HepG2 (cell line): ENCODE data around the gene MB. TPM values are rescaled to one million over a fixed set of nuclear protein-coding genes. Genes with fewer than 3 reads are reported as not detected.
A peak's percentile ranks its signal among the peaks of the same experiment; 100 is the strongest.

ENCODE experiments used
- ATAC-seq: fragments of 200-7000 bp; cut with Tn5 transposase; 3 replicates; pipeline ENCODE4 v1.9.1; 2020; ENCODE audit warnings: mild to moderate bottlenecking, moderate library complexity
- BruUV-seq: library from RNA; stranded (reverse); fragments of 400-500 nt; replicated peaks from 2 replicates; lab custom pipeline; 2021; lab: Mats Ljungman, UMichigan
- CTCF ChIA-PET: fragments of 300-600 bp; formaldehyde crosslinking; extraction: SDS; loops from one replicate; lab custom pipeline; 2021; ENCODE audit warnings: low total read pairs, inconsistent platforms, low intra/inter-chr PET ratio; lab: Yijun Ruan, JAX
- POLR2A ChIA-PET: fragments of 350-600 bp; sonication (Branson Sonifier 250); formaldehyde crosslinking; loops from one replicate; lab custom pipeline; 2020; ENCODE audit warnings: antibody characterized with exemption, inconsistent platforms; lab: Yijun Ruan, JAX
- DNase-seq: peaks from one replicate; pipeline ENCODE4 v3.0.0-alpha.2; 2015; ENCODE audit warnings: low spot score
- FAIRE-seq: peaks from 3 replicates; lab custom pipeline; 2011; peaks lifted over from hg19 to GRCh38; lab: Jason Lieb, UNC
- H2AFZ ChIP-seq: one replicate; pipeline ENCODE4 v1.6.1; 2011; ENCODE audit warnings: low read length, inconsistent platforms
- H3K27ac ChIP-seq: fragments of 300-600 bp; 3 replicates; pipeline ENCODE4 v1.8.0; 2011; ENCODE audit warnings: mixed run types, mild to moderate bottlenecking, mixed read lengths, low read length, inconsistent platforms; ENCODE audit not compliant: insufficient read depth; ENCODE audit errors: extremely low read length
- H3K27me3 ChIP-seq, 2 experiments: fragments of 200-600 bp in 1 of 2; 2 replicates in 1 of 2; 3 replicates in 1 of 2; pipeline versions ENCODE4 v1.6.0 to v1.8.0; 2011; ENCODE audit warnings: low read length in 2 of 2, mild to moderate bottlenecking in 2 of 2, moderate library complexity in 2 of 2, inconsistent platforms in 1 of 2; ENCODE audit not compliant: insufficient read depth in 2 of 2, control insufficient read depth in 1 of 2
- H3K36me3 ChIP-seq, 2 experiments: fragments of 200-600 bp in 1 of 2; replicated peaks in 1 of 2; 2 replicates in 1 of 2; 3 replicates in 1 of 2; pipeline versions ENCODE4 v1.5.1 to v1.8.0; 2011; ENCODE audit warnings: low read length in 2 of 2, inconsistent platforms in 1 of 2; ENCODE audit not compliant: insufficient read depth in 2 of 2, control insufficient read depth in 1 of 2
- H3K4me1 ChIP-seq: 2 replicates; pipeline ENCODE4 v1.5.1; 2012; ENCODE audit warnings: low read length, inconsistent platforms; ENCODE audit not compliant: insufficient read depth
- H3K4me2 ChIP-seq: 2 replicates; pipeline ENCODE4 v1.6.0; 2011; ENCODE audit warnings: low read depth, low read length, inconsistent platforms
- H3K4me3 ChIP-seq, 3 experiments: fragments of 200-600 bp in 1 of 3; sonication (generic), shearing (Covaris generic) in 1 of 3; replicated peaks in 1 of 3; 2 replicates each; pipeline ENCODE4 v1.5.1; 2011 to 2016; ENCODE audit warnings: low read length in 3 of 3, inconsistent platforms in 2 of 3, low read depth in 2 of 3, mild to moderate bottlenecking in 2 of 3, control low read depth in 1 of 3, mixed read lengths in 1 of 3; ENCODE audit not compliant: insufficient read depth in 1 of 3
- H3K79me2 ChIP-seq: one replicate; pipeline ENCODE4 v1.6.1; 2011; ENCODE audit warnings: low read length, inconsistent platforms; ENCODE audit not compliant: insufficient read depth
- H3K9ac ChIP-seq: 2 replicates; pipeline ENCODE4 v1.6.0; 2011; ENCODE audit warnings: mild to moderate bottlenecking, low read depth, low read length, inconsistent platforms; ENCODE audit not compliant: insufficient read depth
- H3K9me3 ChIP-seq: 2 replicates; pipeline ENCODE4 v1.5.1; 2012; ENCODE audit warnings: mild to moderate bottlenecking, low read length
- H4K20me1 ChIP-seq: 2 replicates; pipeline ENCODE4 v1.6.0; 2011; ENCODE audit warnings: inconsistent platforms, mild to moderate bottlenecking, low read length, moderate library complexity; ENCODE audit not compliant: insufficient read depth
- ERF ChIP-seq: IDR thresholded peaks from 2 replicates; pipeline ENCODE4 v1.6.1; 2018; ENCODE audit warnings: missing biosample characterization, missing genetic modification reagents
- KIAA2018 ChIP-seq: sonication (generic); formaldehyde crosslinking; IDR thresholded peaks from 2 replicates; pipeline ENCODE4 v1.5.0; 2020; ENCODE audit warnings: mild to moderate bottlenecking, missing genetic modification reagents, borderline replicate concordance
- NONO ChIP-seq, 2 experiments: fragments of 450-650 bp in 1 of 2; sonication (generic) in 1 of 2; formaldehyde crosslinking in 1 of 2; IDR thresholded peaks in 1 of 2; conservative IDR thresholded peaks in 1 of 2; 2 replicates each; pipeline versions ENCODE4 v1.6.1 to v1.8.0; 2017 to 2022; ENCODE audit warnings: mild to moderate bottlenecking in 1 of 2, missing genetic modification reagents in 1 of 2, moderate library complexity in 1 of 2
- PCBP2 ChIP-seq: fragments of 200-400 bp; formaldehyde crosslinking; optimal IDR thresholded peaks from 2 replicates; pipeline ENCODE3; 2018; ENCODE audit warnings: low read length, low read depth; ENCODE audit not compliant: poor library complexity, severe bottlenecking
- PITX1 ChIP-seq: sonication (generic); formaldehyde crosslinking; IDR thresholded peaks from 2 replicates; pipeline ENCODE4 v1.5.1; 2020; ENCODE audit warnings: mild to moderate bottlenecking, missing genetic modification reagents
- THRA ChIP-seq: sonication (generic); formaldehyde crosslinking; IDR thresholded peaks from 2 replicates; pipeline ENCODE4 v1.4.0; 2020; ENCODE audit warnings: missing genetic modification reagents, borderline replicate concordance
- ZNF609 ChIP-seq: sonication (generic); formaldehyde crosslinking; IDR thresholded peaks from 2 replicates; pipeline ENCODE4 v1.4.0; 2020; ENCODE audit warnings: mild to moderate bottlenecking, missing genetic modification reagents, borderline replicate concordance
- WGBS: methylation state at CpG from one replicate; pipeline ENCODE4 v1.1.6; 2017; ENCODE audit warnings: low lambda C conversion rate; 5-methylcytosine and 5-hydroxymethylcytosine counted together
- in situ Hi-C: cut with HindIII; loops from 2 replicates; pipeline ENCODE4 v1.10.0; 2017; ENCODE audit warnings: low pct_unique_long_range_greater_than_20kb; ENCODE audit not compliant: extremely low pct_ligation_motif_present
- intact Hi-C: fragments of 100-400 bp; cut with micrococcal nuclease; formaldehyde crosslinking; loops from one replicate; pipeline ENCODE4 v1.10.0; 2022; ENCODE audit not compliant: unreplicated experiment
- polyA plus RNA-seq, 8 experiments: library from polyadenylated mRNA; depleted of rRNA in 3 of 8; stranded (reverse) in 7 of 8; unstranded in 1 of 8; fragments of >200 nt; fragmentation: Illumina TruSeq in 4 of 8; extraction: Trizol in 4 of 8; gene quantifications; 2 replicates each; pipeline versions ENCODE4 v1.2.1 to v1.2.3, GENCODE V29; 2011 to 2016; ENCODE audit warnings: low read depth in 4 of 8, missing spikeins in 1 of 8, mixed read lengths in 1 of 8; ENCODE audit not compliant: insufficient read depth in 1 of 8
- total RNA-seq, 5 experiments: library from RNA; depleted of rRNA; stranded (reverse); fragments of >200 nt; fragmentation: Illumina TruSeq; extraction: Trizol; gene quantifications; 2 replicates each; pipeline ENCODE4 v1.2.3, GENCODE V29; 2016; ENCODE audit warnings: low read depth in 1 of 5

MB gene
- total and polyA plus RNA-seq, 2 of the 13 experiments (the other 11 are each of a cell fraction or from before 2014, with no cell fraction given): 0.07 TPM; not detected in 1

- H3K4me2 ChIP-seq: no peak overlapping the region
- no peak for FAIRE-seq
- TF ChIP-seq NONO (IDR thresholded peaks at IDR 0.05) (0 out of 2 replicates have a peak, but pooled peaks have one; percentile 3), NONO (CRISPR knock-in tag; conservative IDR thresholded peaks at IDR 0.05) (no peak), KIAA2018 (CRISPR knock-in tag) (no peak), ZNF609 (CRISPR knock-in tag) (no peak), PITX1 (CRISPR knock-in tag) (no peak), THRA (CRISPR knock-in tag) (no peak), ERF (no peak), PCBP2 (no peak)
Observed at GRCh38 chr22:35601743-35602615, 15.2 kb downstream of the MB start.

More at GRCh38 chr22:35601743-35602615, 15.2 kb downstream of the MB start:
- DNase-seq (no peak), ATAC-seq (no peak)
- in situ Hi-C loops: no loop called here
- no peaks in the 10 kb centered on the region for H3K9me3 ChIP-seq
- no peaks in the 10 kb centered on the region for H3K79me2 ChIP-seq
- BruUV-seq: no TSS peak
- no peak overlapping the region for H2AFZ ChIP-seq
- WGBS: 26% methylated on average over 9 of the region's 9 CpGs
- no peak overlapping the region for H3K9ac ChIP-seq
- CTCF ChIA-PET: no interaction called here
- H3K27me3 ChIP-seq: peaks cover 2 to 14% of the 10 kb centered on the region in 2 experiments; a peak in 3 of 5 replicates
- H3K4me3 ChIP-seq: no peak overlapping the region
- POLR2A ChIA-PET: no interaction called here
- H3K36me3 ChIP-seq: no peaks in the 10 kb centered on the region
- H3K27ac ChIP-seq: no peak overlapping the region
- intact Hi-C loops: no loop called here
- no peaks in the 10 kb centered on the region for H3K4me1 ChIP-seq
- H4K20me1 ChIP-seq: no peaks in the 10 kb centered on the region
